PC-3 (cell line): ENCODE measurements around the gene GRK1. TPM values are rescaled to one million over a fixed set of nuclear protein-coding genes. Genes with fewer than 3 reads are reported as not detected.

Experiments used
- ATAC-seq: fragments of 200-7000 bp; cut with Tn5 transposase; 2 replicates; pipeline ENCODE4 v1.9.1; 2020; ENCODE audit warnings: mild to moderate bottlenecking, moderate library complexity
- BruUV-seq: library from RNA; stranded (reverse); fragments of 400-500 nt; replicated peaks from 2 replicates; lab custom pipeline; 2021; lab: Mats Ljungman, UMichigan
- CTCF ChIA-PET: fragments of 300-600 bp; sonication (Branson Sonifier 250); formaldehyde crosslinking; loops from one replicate; lab custom pipeline; 2022; ENCODE audit warnings: antibody characterized with exemption; lab: Charles Lee
- POLR2A ChIA-PET: fragments of 300-600 bp; sonication (Branson Sonifier 250); formaldehyde crosslinking; loops from one replicate; lab custom pipeline; 2022; ENCODE audit warnings: antibody characterized with exemption; ENCODE audit not compliant: unreplicated experiment; lab: Charles Lee
- DNase-seq: peaks from one replicate; pipeline ENCODE4 v3.0.0-alpha.2; 2015
- H2AFZ ChIP-seq: fragments of 300-600 bp; sonication (generic); 2 replicates; pipeline ENCODE4 v1.6.0; 2016; ENCODE audit warnings: antibody characterized with exemption, low read length
- H3F3A ChIP-seq: fragments of 300-600 bp; sonication (generic); one replicate; pipeline ENCODE4 v1.6.0; 2017; ENCODE audit warnings: antibody characterized with exemption, low read length, control low read depth, mild to moderate bottlenecking; ENCODE audit not compliant: unreplicated experiment
- H3K27ac ChIP-seq: fragments of 300-600 bp; sonication (generic); 2 replicates; pipeline ENCODE4 v1.5.1; 2016; ENCODE audit warnings: mild to moderate bottlenecking, low read length
- H3K27me3 ChIP-seq: fragments of 300-600 bp; sonication (generic); 2 replicates; pipeline ENCODE4 v1.6.1; 2016; ENCODE audit warnings: low read length, mixed read lengths
- H3K36me3 ChIP-seq: fragments of 300-600 bp; sonication (generic); 2 replicates; pipeline ENCODE4 v1.6.1; 2016; ENCODE audit warnings: low read depth, mixed run types, low read length, mixed read lengths
- H3K4me1 ChIP-seq: fragments of 300-600 bp; sonication (generic); 2 replicates; pipeline ENCODE4 v1.5.1; 2016; ENCODE audit warnings: low read length; ENCODE audit not compliant: insufficient read depth
- H3K4me2 ChIP-seq: fragments of 300-600 bp; sonication (generic); 2 replicates; pipeline ENCODE4 v1.6.0; 2016; ENCODE audit warnings: low read length
- H3K4me3 ChIP-seq: fragments of 300-600 bp; sonication (generic); 2 replicates; pipeline ENCODE4 v1.5.1; 2016; ENCODE audit warnings: mild to moderate bottlenecking, low read length, mixed read lengths
- H3K79me2 ChIP-seq: fragments of 300-600 bp; sonication (generic); 2 replicates; pipeline ENCODE4 v1.6.1; 2017; ENCODE audit warnings: low read length, mixed read lengths
- H3K9ac ChIP-seq: fragments of 300-600 bp; sonication (generic); 2 replicates; pipeline ENCODE4 v1.6.0; 2016; ENCODE audit warnings: mild to moderate bottlenecking, low read length
- H3K9me2 ChIP-seq: fragments of 300-600 bp; sonication (generic); replicated peaks from 2 replicates; pipeline ENCODE4 v1.6.1; 2016; ENCODE audit warnings: mixed run types, low read length, mixed read lengths
- H3K9me3 ChIP-seq: fragments of 300-600 bp; sonication (generic); 2 replicates; pipeline ENCODE4 v1.6.1; 2016; ENCODE audit warnings: low read length, mixed read lengths
- H4K20me1 ChIP-seq: fragments of 300-600 bp; sonication (generic); 2 replicates; pipeline ENCODE4 v1.6.1; 2016; ENCODE audit warnings: low read length, mixed read lengths
- EZH2 ChIP-seq: fragments of 300-600 bp; sonication (generic); IDR thresholded peaks from one replicate; pipeline ENCODE4 v1.6.1; 2017; ENCODE audit warnings: antibody characterized with exemption, mild to moderate bottlenecking, low read length; ENCODE audit not compliant: unreplicated experiment
- EZH2phosphoT487 ChIP-seq: fragments of 300-600 bp; sonication (generic); IDR thresholded peaks from 2 replicates; pipeline ENCODE4 v1.6.1; 2018; ENCODE audit warnings: mild to moderate bottlenecking, antibody characterized with exemption, low read length, borderline replicate concordance
- intact Hi-C: fragments of 100-400 bp; cut with micrococcal nuclease; formaldehyde crosslinking; loops from 2 replicates; pipeline ENCODE4 v1.9.0; 2023
- total RNA-seq: library from RNA; depleted of rRNA; stranded (reverse); fragments of >200 nt; gene quantifications from 2 replicates; pipeline ENCODE4 v1.2.3, GENCODE V29; 2014
- TF ChIP-seq, protein P1 (sequence below): fragments of 300-600 bp; sonication (generic); conservative IDR thresholded peaks from 2 replicates; pipeline ENCODE4 v1.5.1; 2017; ENCODE audit warnings: antibody characterized with exemption, low read depth, mild to moderate bottlenecking, low read length

GRK1 gene
- total RNA-seq, 1 experiment from 2014 or later: not detected

DNA sequence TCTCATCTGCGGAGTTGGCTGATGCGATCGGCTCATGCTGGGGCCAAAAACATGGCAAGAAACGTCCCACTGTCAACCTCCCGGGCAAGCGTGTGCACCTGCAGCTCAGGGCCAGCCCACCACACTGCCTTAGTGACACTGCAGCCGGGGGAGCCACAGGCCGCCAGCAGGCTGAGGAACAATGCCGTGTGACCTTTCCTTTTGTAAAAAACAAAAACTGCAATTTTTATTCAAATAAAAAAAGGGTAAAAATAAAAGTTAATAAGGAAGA lies 73.2 kb downstream of the GRK1 start:
- ChIA-PET CTCF (no interaction called here), POLR2A (no interaction called here)
- H3K9me2 ChIP-seq: no peaks in the 10 kb centered on the region
- TF ChIP-seq EZH2 (no peak), EZH2phosphoT487 (no peak)
- TF ChIP-seq, protein P1, sequence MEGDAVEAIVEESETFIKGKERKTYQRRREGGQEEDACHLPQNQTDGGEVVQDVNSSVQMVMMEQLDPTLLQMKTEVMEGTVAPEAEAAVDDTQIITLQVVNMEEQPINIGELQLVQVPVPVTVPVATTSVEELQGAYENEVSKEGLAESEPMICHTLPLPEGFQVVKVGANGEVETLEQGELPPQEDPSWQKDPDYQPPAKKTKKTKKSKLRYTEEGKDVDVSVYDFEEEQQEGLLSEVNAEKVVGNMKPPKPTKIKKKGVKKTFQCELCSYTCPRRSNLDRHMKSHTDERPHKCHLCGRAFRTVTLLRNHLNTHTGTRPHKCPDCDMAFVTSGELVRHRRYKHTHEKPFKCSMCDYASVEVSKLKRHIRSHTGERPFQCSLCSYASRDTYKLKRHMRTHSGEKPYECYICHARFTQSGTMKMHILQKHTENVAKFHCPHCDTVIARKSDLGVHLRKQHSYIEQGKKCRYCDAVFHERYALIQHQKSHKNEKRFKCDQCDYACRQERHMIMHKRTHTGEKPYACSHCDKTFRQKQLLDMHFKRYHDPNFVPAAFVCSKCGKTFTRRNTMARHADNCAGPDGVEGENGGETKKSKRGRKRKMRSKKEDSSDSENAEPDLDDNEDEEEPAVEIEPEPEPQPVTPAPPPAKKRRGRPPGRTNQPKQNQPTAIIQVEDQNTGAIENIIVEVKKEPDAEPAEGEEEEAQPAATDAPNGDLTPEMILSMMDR: no peak
- H3K27me3 ChIP-seq: no peaks in the 10 kb centered on the region
- H3K27ac ChIP-seq: no peak overlapping the region
- peaks cover 17% of the 10 kb centered on the region for H3K4me1 ChIP-seq
- no peak overlapping the region for H2AFZ ChIP-seq
- no peak for DNase-seq
- H3K4me2 ChIP-seq: no peak overlapping the region
- no peaks in the 10 kb centered on the region for H3F3A ChIP-seq
- no TSS peak for BruUV-seq
- ATAC-seq: no peak
- intact Hi-C loops: no loop called here
- no peaks in the 10 kb centered on the region for H4K20me1 ChIP-seq
- no peaks in the 10 kb centered on the region for H3K36me3 ChIP-seq
- no peak overlapping the region for H3K9ac ChIP-seq
- no peaks in the 10 kb centered on the region for H3K79me2 ChIP-seq
- no peak overlapping the region for H3K4me3 ChIP-seq
- no peaks in the 10 kb centered on the region for H3K9me3 ChIP-seq

DNA sequence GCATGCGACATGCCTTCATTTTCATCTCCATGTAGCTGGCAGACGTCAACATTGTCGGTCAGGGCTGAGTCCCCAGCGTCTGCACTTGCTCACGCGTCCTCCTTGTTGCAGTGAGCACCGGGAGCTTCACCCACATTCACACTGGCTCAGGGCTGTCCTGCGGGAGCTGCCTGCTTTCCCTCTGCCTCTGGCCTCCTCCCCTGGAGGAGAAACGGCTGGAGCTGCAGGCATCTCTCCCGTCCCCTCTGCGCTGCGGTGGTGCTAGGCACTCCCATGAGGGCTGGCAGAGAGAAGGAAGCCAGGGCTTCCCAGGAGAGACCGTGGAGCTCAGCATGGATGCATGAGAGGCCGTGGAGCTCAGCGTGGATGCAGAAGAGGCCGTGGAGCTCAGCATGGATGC lies 73.6 kb downstream of the GRK1 start:
- ATAC-seq: no peak
- no TSS peak for BruUV-seq
- CTCF ChIA-PET: no interaction called here

DNA sequence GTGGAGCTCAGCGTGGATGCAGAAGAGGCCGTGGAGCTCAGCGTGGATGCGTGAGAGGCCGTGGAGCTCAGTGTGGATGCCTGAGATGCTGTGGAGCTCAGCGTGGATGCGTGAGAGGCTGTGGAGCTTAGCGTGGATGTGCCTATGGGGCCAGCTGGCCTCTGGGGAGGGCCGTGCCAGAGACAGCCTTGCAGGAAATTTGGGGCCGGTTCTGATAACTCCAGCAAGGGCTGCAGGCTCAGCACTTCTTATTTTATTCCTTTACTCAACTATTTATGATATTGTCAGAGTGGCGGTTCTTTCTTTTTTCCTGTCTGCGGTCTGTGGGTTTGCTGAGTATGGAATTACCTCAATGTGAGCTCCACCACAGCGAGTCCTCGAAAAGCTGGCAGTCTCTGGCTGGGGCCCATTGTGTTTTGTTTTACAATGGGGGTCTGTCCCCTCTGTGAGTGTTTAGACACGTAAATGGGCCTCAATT lies 74.2 kb downstream of the GRK1 start:
- DNase-seq (no peak), ATAC-seq (no peak)
- Histone ChIP-seq H3K27me3 (no peaks in the 10 kb centered on the region), H3K4me1 (peaks cover 17% of the 10 kb centered on the region), H3K9me2 (no peaks in the 10 kb centered on the region), H2AFZ (no peak overlapping the region), H3K4me2 (no peak overlapping the region), H3F3A (no peaks in the 10 kb centered on the region), H3K36me3 (no peaks in the 10 kb centered on the region), H3K27ac (no peak overlapping the region), H3K9ac (no peak overlapping the region), H3K79me2 (no peaks in the 10 kb centered on the region), H4K20me1 (no peaks in the 10 kb centered on the region), H3K9me3 (no peaks in the 10 kb centered on the region), H3K4me3 (no peak overlapping the region)
- no TSS peak for BruUV-seq
- POLR2A ChIA-PET: interaction anchor here (0.6 kb wide), 1 partner anchor 94 kb away, joined by 3 read pairs; no protein-coding TSS in a partner anchor
- CTCF ChIA-PET: no interaction called here
- TF ChIP-seq, protein P1: no peak
- TF ChIP-seq EZH2phosphoT487: no peak
- TF ChIP-seq EZH2: no peak
- intact Hi-C loops: no loop called here

More for the DNA sequence above, 73.6 kb downstream of the GRK1 start:
- no peak overlapping the region for H3K4me2 ChIP-seq
- POLR2A ChIA-PET: no interaction called here
- H3K9ac ChIP-seq: no peak overlapping the region
- DNase-seq: no peak
- H2AFZ ChIP-seq: no peak overlapping the region
- no peaks in the 10 kb centered on the region for H4K20me1 ChIP-seq
- H3K4me3 ChIP-seq: no peak overlapping the region
- intact Hi-C loops: no loop called here
- no peaks in the 10 kb centered on the region for H3F3A ChIP-seq
- H3K9me3 ChIP-seq: no peaks in the 10 kb centered on the region
- no peaks in the 10 kb centered on the region for H3K36me3 ChIP-seq
- H3K9me2 ChIP-seq: no peaks in the 10 kb centered on the region
- no peaks in the 10 kb centered on the region for H3K27me3 ChIP-seq
- TF ChIP-seq EZH2phosphoT487: no peak
- no peak for TF ChIP-seq EZH2
- TF ChIP-seq, protein P1: no peak
- H3K79me2 ChIP-seq: no peaks in the 10 kb centered on the region
- peaks cover 17% of the 10 kb centered on the region for H3K4me1 ChIP-seq
- H3K27ac ChIP-seq: no peak overlapping the region
